Peyer's patch (tissue), 4 donors: Measurements from ENCODE around the gene RBM23. TPM values are rescaled to one million over a fixed set of nuclear protein-coding genes. Genes with fewer than 3 reads are reported as not detected.
"Not testable (repeated sequence)": the region's sequence is repeated elsewhere in the genome, so short reads cannot be mapped to it uniquely, and the experiment has no call there.

Source experiments
- DNase-seq, 3 donors: peaks; one replicate each; pipeline ENCODE4 v3.0.0-alpha.2; 2017 to 2019
- H3K27ac ChIP-seq, 4 donors: fragments of 200-600 bp; sonication (generic); one replicate each; pipeline ENCODE4 v1.5.1; 2016 to 2019
- H3K27me3 ChIP-seq, 2 donors: fragments of 200-600 bp; sonication (generic); one replicate each; pipeline ENCODE4 v1.5.1; 2019
- H3K36me3 ChIP-seq, 3 donors: fragments of 200-600 bp; sonication (generic); one replicate each; pipeline ENCODE4 v1.5.1; 2016 to 2019
- H3K4me1 ChIP-seq, 4 donors: fragments of 200-600 bp; sonication (generic); one replicate each; pipeline ENCODE4 v1.5.1; 2016 to 2019
- H3K4me3 ChIP-seq, 4 donors: fragments of 200-600 bp; sonication (generic); 1 replicate in 3 of 4; 2 replicates in 1 of 4; pipeline ENCODE4 v1.5.1; 2016 to 2019; ENCODE audit warnings: mild to moderate bottlenecking in 1 of 4
- H3K9me3 ChIP-seq, 4 donors: fragments of 200-600 bp; sonication (generic); one replicate each; pipeline ENCODE4 v1.5.1; 2016 to 2019; ENCODE audit warnings: mild to moderate bottlenecking in 1 of 4
- POLR2A ChIP-seq, 2 donors: fragments of 450-650 bp; IDR thresholded peaks; one replicate each; pipeline ENCODE4 v1.5.1; 2017; ENCODE audit warnings: antibody characterized with exemption in 2 of 2, mild to moderate bottlenecking in 2 of 2, moderate library complexity in 2 of 2
- total RNA-seq, 4 donors: library from RNA; depleted of rRNA; stranded (reverse); fragments of >200 nt; gene quantifications; one replicate each; pipeline ENCODE4 v1.1.0, GENCODE V29; 2016
- TF ChIP-seq, protein P1 (sequence below), 6 experiments: fragments of 450-650 bp in 4 of 6; fragments of 200-600 bp in 2 of 6; sonication (generic) in 1 of 6; IDR thresholded peaks; one replicate each; pipeline ENCODE4 v1.5.1; 2017 to 2019; ENCODE audit warnings: antibody characterized with exemption in 6 of 6, mild to moderate bottlenecking in 3 of 6, moderate library complexity in 1 of 6

Gene RBM23
- total RNA-seq = 100 to 1,000 TPM in 2 of 4 donors, 10 to 100 TPM in 2; 84.4 to 155 (median 116) TPM

GRCh38 chr14:22918804-22919600 is at the start of gene RBM23:
Gene RBM23 (minus strand): TSS chr14:22919149.
- H3K27ac ChIP-seq = peak within 1 kb of the TSS; percentile 91 to 98 (median 92)
- H3K27me3 ChIP-seq = no peaks in the 10 kb centered on the region
- H3K9me3 ChIP-seq = no peaks in the 10 kb centered on the region
- H3K36me3 ChIP-seq = peaks cover 0 to 26% (median 0%) of the 10 kb centered on the region in 3 donors
- peaks cover 0 to 34% (median 4%) of the 10 kb centered on the region in 4 donors for H3K4me1 ChIP-seq
- H3K4me3 ChIP-seq = peak within 1 kb of the TSS; percentile 64 to 85 (median 72)
- TF ChIP-seq POLR2A (IDR thresholded peaks at IDR 0.05) = peak; percentile 71 to 83
- TF ChIP-seq, protein P1, sequence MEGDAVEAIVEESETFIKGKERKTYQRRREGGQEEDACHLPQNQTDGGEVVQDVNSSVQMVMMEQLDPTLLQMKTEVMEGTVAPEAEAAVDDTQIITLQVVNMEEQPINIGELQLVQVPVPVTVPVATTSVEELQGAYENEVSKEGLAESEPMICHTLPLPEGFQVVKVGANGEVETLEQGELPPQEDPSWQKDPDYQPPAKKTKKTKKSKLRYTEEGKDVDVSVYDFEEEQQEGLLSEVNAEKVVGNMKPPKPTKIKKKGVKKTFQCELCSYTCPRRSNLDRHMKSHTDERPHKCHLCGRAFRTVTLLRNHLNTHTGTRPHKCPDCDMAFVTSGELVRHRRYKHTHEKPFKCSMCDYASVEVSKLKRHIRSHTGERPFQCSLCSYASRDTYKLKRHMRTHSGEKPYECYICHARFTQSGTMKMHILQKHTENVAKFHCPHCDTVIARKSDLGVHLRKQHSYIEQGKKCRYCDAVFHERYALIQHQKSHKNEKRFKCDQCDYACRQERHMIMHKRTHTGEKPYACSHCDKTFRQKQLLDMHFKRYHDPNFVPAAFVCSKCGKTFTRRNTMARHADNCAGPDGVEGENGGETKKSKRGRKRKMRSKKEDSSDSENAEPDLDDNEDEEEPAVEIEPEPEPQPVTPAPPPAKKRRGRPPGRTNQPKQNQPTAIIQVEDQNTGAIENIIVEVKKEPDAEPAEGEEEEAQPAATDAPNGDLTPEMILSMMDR (IDR thresholded peaks at IDR 0.05) = no peak
- DNase-seq = peak; percentile 99 to 100 (median 100)

DNA sequence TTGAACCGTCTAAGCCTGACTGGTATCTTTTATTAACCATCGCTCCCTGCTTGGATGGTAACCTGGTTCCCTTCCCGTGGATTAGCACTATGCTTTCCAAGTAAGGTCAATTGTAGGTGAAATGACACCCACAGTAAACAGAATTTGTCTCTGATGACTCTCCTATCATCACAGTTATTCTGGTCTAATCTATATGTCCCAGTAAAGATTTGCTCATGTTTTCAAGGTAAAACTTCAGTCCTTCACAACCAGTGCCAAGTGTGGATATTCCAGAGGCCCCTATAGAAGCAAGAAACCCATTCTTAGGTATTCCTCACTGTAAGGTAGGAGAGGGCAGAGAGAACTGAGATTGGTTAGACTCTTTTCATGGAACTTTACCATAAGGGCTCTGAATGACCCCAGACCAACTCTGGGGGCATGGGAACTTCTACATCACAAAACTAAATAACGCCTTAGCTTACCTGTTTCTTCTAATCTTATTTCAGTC is 47.9 kb upstream of the RBM23 start:
- Histone ChIP-seq H3K4me3 (no peak overlapping the region), H3K36me3 (no peaks in the 10 kb centered on the region), H3K9me3 (no peaks in the 10 kb centered on the region), H3K4me1 (no peaks in the 10 kb centered on the region), H3K27ac (no peak overlapping the region), H3K27me3 (no peaks in the 10 kb centered on the region)
- DNase-seq = no peak
- no peak for TF ChIP-seq POLR2A (IDR thresholded peaks at IDR 0.05)

GRCh38 chr14:22965916-22966782 is 47.2 kb upstream of the RBM23 start:
- not testable (repeated sequence) for H3K27me3 ChIP-seq, H3K9me3 ChIP-seq, H3K27ac ChIP-seq, H3K36me3 ChIP-seq, H3K4me1 ChIP-seq, H3K4me3 ChIP-seq
- peak in 1 of 3 donors; percentile 56 for DNase-seq

DNA sequence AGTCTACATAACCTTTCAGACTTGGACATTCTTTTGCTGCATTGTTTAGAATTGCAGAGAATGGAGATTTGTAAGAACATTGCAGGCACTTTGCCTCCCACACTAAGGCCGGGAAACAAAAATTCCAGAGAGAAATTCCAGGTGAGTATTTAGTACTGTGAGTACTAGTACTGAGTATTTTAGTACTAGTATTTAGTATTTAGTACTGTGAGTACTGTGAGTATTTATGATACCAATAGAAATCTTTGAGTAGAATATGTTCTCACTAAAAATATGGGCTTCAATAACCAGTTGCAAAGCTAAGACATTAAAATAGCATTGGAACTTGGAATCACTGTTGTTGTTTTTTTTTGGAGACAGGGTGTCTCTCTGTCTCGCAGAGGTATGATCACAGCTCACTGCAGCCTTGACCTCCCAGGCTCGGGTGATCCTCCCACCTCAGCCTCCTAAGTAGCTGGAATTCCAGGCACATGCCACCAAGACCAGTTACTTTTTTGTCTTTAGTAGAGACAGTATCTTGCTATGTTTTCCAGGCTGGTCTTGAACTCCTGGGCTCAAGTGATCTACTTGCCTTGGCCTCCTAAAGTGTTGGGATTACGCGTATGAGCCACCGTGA is 43.2 kb upstream of the RBM23 start:
- Histone ChIP-seq H3K27ac (no peak overlapping the region), H3K4me1 (peaks cover 0 to 5% (median 0%) of the 10 kb centered on the region in 4 donors), H3K36me3 (no peaks in the 10 kb centered on the region), H3K4me3 (no peak overlapping the region), H3K27me3 (no peaks in the 10 kb centered on the region), H3K9me3 (no peaks in the 10 kb centered on the region)
- no peak for DNase-seq
- TF ChIP-seq POLR2A (IDR thresholded peaks at IDR 0.05) = no peak
- TF ChIP-seq, protein P1 (IDR thresholded peaks at IDR 0.05) = no peak

DNA sequence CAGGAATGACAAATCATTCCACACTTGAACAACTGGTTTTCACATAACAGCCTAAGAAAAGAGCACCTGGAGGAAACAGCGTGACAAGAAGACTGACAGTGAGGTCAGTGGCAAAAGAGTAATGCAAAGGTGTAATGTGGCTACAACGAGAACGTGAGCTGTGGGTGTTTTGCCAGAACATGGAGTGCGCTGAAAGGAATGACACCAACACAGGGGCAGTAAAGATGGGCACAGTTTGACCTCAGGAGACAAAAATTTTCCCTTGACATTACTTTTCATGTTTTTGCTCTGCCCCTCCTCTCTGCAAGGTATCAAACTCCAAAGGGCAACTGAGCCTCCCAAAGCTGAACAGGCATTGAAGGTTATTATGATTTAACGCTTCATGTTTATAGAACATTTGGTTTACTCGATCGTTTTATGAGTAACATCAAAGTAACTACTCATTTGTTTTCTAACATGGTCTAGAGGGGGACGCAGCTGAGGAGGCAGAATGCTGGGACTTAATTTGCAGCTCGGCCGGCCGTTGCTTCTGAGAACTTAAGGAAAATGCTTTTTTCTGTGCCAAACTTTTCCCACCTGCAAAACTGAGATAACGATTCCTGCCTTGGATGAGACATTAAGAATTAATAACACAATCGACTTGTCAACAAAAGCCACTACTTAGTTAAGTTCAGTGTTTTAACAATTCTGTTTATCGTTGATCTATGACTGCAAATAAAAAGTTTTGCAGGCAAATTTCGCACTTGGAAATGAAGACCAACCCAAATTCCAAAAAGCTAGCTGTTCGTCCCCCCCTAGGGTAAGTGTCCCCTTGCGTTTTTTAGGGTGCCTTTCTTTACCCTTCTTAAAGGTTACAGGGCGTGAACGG is 37.0 kb upstream of the RBM23 start:
- no peaks in the 10 kb centered on the region for H3K9me3 ChIP-seq
- H3K4me3 ChIP-seq = peak overlapping the region; percentile 59 to 83 (median 80)
- no peaks in the 10 kb centered on the region for H3K27me3 ChIP-seq
- H3K4me1 ChIP-seq = peaks cover 0 to 18% (median 0%) of the 10 kb centered on the region in 4 donors
- H3K27ac ChIP-seq = peak overlapping the region; percentile 84 to 96 (median 94)
- H3K36me3 ChIP-seq = peaks cover 0 to 22% (median 0%) of the 10 kb centered on the region in 3 donors
- TF ChIP-seq POLR2A (IDR thresholded peaks at IDR 0.05) = no peak
- TF ChIP-seq, protein P1 (IDR thresholded peaks at IDR 0.05) = no peak
- DNase-seq = no peak
